ENCODE measurements around the gene TPP1.

TPP1 gene

DNA sequence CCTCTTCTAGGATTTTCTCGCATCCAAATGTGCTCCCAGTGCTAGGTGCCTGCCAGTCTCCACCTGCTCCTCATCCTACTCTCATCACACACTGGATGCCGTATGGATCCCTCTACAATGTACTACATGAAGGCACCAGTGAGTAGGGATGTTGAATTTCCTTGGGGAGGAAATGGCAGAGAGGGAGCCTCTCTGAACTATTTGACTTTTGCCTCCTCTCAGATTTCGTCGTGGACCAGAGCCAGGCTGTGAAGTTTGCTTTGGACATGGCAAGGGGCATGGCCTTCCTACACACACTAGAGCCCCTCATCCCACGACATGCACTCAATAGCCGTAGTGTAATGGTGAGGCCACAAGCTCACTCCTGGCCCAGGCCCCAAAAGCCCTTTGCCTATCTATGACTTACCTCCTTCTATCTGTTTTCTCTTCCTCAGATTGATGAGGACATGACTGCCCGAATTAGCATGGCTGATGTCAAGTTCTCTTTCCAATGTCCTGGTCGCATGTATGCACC, 9.7 kb downstream of the TPP1 start:
- in situ Hi-C loops (cut with MboI; ENCODE audit: low sequenced_read_pairs, unreplicated experiment), result no loop called here
- TF ChIP-seq CTCF (IDR thresholded peaks at IDR 0.05; ENCODE audit: borderline replicate concordance, control extremely low read depth, extremely low read depth, insufficient read depth, missing control alignments), result no peak
- DNase-seq (ENCODE audit: low spot score), result no peak

- TF ChIP-seq CTCF (IDR thresholded peaks at IDR 0.05; ENCODE audit: borderline replicate concordance, control extremely low read depth, extremely low read depth, insufficient read depth, missing control alignments), result no peak
- no peak for DNase-seq (ENCODE audit: low spot score)
- in situ Hi-C loops (cut with MboI; ENCODE audit: low sequenced_read_pairs, unreplicated experiment), result no loop called here
Measured at GRCh38 chr11:6608726-6609501, 10.3 kb downstream of the TPP1 start.

DNA sequence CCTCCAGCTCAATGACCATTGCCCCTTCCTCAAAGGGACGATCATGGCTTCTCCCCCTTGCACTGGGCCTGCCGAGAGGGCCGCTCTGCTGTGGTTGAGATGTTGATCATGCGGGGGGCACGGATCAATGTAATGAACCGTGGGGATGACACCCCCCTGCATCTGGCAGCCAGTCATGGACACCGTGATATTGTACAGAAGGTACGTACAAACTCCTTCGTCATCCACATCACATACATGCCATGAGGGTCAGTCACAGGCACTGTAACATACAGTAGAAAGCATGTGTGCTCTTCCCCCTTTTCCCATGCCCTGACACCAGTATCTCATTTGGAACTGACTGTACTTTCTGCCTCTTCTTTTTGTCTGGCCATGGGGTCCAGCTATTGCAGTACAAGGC, 11.2 kb downstream of the TPP1 start:
- in situ Hi-C loops (cut with MboI; ENCODE audit: low sequenced_read_pairs, unreplicated experiment), result no loop called here
- no peak for TF ChIP-seq CTCF (IDR thresholded peaks at IDR 0.05; ENCODE audit: borderline replicate concordance, control extremely low read depth, extremely low read depth, insufficient read depth, missing control alignments)
- no peak for DNase-seq (ENCODE audit: low spot score)

DNA sequence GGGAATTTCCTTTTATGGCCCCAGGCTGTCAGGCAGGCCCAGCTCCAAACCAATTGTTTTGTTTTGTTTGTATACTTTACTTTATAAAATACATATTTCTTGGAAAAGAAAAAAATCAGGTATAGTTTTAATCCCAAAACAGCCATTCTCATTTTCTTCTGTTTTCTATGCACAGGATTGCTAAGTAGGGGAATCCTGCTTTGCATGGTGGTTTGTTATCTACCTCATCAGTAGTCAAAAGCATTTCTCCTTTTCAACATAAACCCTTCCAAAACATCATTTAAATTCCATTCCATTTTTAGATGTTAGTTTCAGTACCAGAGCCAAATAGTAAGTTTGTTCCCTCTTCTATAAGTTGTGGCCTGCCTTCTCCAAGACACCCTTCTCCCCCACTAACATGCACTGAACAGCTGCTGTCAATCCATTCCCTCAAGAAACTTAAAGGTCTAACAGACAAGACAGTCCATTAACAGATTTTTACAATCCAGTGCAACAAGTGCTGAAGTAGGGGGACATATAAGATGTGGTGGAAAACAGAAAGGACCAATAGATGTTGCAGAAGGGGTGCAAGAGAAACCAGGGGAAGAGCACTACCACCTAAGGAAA, 11.9 kb downstream of the TPP1 start:
- no peak for TF ChIP-seq CTCF (IDR thresholded peaks at IDR 0.05; ENCODE audit: borderline replicate concordance, control extremely low read depth, extremely low read depth, insufficient read depth, missing control alignments)
- DNase-seq (ENCODE audit: low spot score), result no peak
- in situ Hi-C loops (cut with MboI; ENCODE audit: low sequenced_read_pairs, unreplicated experiment), result no loop called here

GRCh38 chr11:6606471-6607189, 12.6 kb downstream of the TPP1 start:
- in situ Hi-C loops (cut with MboI; ENCODE audit: low sequenced_read_pairs, unreplicated experiment), result no loop called here
- TF ChIP-seq CTCF (IDR thresholded peaks at IDR 0.05; ENCODE audit: borderline replicate concordance, control extremely low read depth, extremely low read depth, insufficient read depth, missing control alignments), result no peak
- peak; percentile 84 for DNase-seq (ENCODE audit: low spot score)

DNA sequence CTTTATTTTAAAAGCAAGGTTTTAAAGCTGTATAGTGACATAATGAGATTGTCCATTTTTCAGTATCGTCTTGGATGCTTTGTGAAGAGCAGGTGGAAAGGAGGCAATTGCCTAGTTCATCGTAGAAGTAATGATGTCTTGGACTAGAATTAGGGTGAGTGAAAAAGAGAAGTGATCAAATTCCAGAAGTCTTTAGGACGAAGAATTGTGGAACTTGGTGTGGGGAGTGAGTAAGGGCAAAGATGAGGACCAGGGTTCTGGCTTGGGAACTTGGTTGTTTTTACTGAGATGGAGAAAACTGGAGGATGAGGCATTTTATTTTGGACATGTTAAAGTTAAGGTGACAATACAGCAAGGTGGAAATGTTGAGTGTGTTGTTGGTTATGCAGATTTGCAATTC, 14.4 kb downstream of the TPP1 start:
- no peak for TF ChIP-seq CTCF (IDR thresholded peaks at IDR 0.05; ENCODE audit: borderline replicate concordance, control extremely low read depth, extremely low read depth, insufficient read depth, missing control alignments)
- in situ Hi-C loops (cut with MboI; ENCODE audit: low sequenced_read_pairs, unreplicated experiment), result no loop called here

More for the DNA sequence above, 14.4 kb downstream of the TPP1 start:
- no peak for DNase-seq (ENCODE audit: low spot score)

All from GM13976 (cell line).